GM18502 (cell line): ENCODE measurements around the gene CYP11A1.

Experiments
- ATAC-seq: cut with Tn5 transposase; IDR thresholded peaks from one replicate; pipeline ENCODE4 v1.9.1; 2021; ENCODE audit warnings: mild to moderate bottlenecking; ENCODE audit not compliant: unreplicated experiment, poor library complexity

CYP11A1 gene

DNA sequence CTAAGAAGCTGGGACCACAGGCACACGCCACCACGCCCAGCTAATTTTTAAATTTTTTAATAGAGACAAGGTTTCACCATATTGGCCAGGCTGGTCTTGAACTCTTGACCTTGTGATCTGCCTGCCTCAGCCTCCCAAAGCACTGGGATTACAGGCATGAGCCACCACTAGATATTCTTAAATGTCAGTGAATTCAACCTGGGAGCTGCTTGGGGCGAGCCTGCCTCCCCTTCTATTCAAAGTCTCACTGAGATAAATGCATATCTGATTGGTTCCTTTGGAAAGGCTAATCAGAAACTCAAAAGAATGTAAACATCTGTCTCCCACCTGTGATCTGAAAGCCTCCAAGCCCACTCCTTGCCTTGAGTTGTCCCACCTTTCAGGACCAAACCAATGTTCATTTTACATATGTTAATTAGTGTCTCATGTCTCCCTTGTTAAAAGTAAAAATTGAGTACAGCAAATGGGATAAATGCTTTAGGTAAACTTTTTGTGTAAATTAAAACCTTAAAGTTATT, 15.0 kb downstream of the CYP11A1 start:
- ATAC-seq, result no peak

DNA sequence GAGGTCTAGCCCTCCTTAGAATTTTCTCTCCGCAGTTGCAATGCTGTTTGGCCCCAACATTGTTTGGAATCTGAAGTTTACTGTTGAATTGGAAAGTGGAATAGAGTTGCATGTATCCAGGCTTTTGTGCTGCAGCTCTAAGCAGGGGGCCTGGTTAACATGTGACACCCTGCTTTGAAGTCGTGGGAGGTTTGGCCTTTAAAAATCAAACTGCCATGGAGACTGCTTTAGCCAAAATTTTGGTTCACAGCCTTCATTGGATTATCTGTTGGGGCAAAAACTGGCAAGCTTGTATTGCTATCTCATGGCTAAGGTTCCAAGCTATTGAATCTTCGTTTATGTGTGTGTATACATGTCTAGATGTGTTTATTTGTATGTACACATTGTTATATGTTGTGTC, 15.8 kb downstream of the CYP11A1 start:
- ATAC-seq, result no peak

DNA sequence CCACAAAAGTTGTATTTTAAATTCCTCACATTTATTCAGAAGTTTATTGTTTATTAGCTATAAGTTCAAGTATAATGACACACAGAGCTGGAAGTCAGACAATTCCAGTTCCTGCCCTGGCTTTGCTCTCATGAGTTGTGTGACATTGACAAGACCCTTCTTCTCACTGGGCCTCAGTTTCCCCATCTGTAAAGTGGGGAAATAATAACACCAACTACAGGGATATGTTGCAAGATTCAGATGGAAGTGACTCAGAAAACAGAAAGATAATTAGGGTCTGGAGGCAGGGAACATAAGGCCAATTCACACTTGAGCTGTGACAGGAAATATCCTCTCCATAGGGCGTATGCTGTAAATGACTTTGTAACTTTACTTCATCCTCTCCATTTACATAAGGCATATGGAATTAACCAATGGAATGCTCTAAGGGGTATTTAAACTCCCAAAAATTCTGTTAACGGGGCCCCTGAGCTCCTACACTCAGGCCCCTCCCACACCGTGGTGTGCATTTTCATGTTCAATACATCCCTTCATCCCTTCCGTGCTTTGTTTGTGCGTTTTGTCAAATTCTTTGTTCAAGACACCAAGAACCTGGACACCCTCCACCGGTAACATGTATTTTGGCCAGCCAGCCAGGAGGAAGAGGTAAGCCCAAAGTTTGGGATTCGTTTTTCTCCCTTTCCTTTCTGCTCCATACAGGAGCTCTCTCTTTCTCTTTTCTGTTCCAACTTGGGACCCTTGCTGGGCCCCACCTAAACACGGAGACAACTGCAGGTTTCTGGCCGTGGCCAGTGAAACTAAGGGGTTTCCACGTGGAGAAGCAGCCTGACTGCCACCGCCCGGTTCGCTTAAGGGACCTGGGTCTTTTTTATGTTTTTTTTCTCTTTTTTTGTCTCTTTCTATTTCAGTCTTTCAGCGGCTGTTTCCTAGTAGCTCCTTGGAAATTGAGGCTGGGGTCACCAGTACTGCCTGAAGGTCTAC, 16.9 kb downstream of the CYP11A1 start:
- ATAC-seq, result no peak

DNA sequence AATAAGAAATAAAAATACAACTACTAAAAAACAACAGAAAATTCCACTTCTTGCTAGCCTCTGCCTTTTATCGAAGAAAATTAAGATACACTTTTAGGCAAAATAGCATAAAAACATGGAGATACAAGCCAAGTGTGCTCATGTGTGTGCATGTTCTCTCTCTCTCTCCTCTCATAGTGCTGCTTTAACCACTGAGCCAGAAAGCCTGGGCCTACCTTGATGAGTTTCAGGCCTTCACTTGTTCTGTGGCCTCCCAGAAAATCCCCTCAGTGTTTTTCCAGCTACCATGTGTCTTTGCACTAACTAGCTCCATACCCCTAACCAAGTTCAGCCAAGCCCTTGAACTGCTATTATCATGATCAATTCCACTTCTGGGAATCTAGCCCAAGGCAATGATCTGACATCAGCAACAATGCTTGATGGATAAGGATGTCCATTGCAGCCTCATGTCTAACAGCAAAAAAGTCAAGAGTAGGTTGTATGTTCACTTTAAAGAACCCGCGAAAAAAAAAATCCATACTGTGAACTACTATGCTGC, 18.1 kb downstream of the CYP11A1 start:
- no peak for ATAC-seq

DNA sequence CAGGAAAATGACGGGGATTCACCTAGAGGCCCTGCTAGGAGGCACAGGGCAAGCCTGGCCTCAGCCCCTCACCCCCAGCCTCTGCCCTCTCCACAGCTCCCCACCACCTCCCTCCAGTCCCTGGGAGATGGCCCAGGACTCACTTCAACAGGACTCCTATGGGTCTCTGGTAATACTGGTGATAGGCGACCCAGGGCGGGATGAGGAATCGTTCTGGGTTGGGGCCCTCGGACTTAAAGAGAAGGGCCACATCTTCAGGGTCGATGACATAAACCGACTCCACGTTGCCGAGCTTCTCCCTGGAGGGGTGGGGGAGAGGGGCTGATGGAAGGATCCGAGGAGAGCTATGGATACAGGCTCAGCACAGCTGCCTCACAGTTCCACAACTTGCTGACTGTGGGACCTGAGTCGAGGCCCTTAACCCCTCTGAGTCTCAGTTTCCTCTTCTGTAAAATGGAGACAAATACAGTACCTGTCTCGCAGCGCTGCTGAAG, 19.6 kb downstream of the CYP11A1 start:
- no peak for ATAC-seq

DNA sequence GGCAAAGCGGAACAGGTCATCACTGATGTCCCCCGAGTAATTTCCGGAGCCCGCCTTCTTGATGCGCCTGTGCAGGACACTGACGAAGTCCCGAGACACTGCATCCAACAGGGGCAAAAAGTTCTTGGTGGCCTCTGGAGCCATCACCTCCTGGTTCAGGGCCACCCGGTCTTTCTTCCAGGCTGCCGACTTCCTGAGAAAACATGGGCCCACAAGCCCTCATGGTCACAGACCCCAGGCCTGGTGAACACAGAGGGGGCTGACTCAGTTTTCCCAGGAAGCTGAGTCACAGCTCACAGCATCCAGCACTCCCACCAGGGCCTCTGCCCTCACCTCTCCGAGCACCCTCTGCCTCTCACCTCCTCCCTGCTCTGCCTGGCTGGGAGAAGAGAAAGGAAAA, 22.4 kb downstream of the CYP11A1 start:
- no peak for ATAC-seq

DNA sequence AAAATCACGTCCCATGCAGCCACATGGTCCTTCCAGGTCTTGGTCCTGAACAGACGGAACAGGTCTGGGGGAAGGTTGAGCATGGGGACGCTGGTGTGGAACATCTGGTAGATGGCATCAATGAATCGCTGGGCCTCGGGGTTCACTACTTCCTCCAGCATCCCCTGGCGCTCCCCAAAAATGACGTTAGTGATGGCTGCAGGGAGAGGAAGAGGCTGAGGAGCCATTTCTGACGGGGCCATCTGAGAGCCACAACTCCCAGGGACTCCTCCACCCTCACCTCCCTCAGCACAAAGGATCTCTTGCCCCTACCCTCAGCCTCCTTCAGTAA, 23.7 kb downstream of the CYP11A1 start:
- no peak for ATAC-seq

DNA sequence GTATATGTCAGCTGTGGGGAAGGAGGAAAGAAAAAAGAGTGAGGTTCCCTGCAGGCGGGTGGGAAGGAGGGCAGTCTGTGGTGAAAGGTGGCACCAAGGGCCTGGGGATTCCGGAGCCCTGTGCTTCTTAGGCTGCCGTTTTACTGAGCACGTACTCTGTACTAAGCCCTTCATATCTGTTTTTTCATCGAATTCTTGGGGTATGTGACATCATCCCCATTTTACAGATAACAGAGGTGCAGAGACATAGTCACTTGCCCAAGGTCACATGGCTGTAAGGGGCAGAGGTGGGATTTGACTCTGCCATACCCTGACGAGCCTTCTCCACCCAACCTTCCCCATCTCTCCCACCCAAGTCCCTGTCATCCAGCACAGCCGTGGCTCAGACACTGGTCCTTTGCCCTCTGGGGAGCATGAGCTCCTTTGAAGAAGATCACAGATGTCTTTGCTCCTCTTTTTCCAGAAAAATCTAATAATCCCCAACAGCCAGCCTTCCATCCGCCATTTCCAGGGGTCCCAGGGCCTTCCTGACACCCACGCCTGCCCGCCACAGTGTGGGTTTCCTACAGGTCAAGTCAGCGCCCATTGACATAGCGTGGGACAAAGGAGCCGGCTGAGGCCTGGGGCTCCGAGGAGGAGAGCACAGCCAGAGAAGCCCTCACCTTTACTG, 24.2 kb downstream of the CYP11A1 start:
- no peak for ATAC-seq

DNA sequence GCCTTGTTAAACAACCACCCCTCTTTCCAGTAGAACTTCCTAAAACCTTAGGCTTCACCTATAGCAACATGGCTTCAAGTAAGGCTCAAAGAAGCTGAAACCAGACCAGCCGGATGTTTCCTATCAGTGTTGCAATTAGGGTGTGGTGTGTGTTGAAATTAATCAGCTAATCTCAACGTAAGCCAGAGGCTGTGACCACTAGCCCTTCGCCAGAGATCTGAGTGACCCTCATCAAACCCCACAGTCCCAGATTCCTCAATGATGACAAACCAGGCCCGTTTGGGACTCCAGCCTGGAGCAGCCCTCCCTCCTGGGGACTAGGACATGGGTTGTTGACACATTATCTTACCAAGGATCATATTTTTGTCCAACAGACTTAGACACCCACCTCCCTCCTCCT, 27.3 kb downstream of the CYP11A1 start:
- no peak for ATAC-seq

DNA sequence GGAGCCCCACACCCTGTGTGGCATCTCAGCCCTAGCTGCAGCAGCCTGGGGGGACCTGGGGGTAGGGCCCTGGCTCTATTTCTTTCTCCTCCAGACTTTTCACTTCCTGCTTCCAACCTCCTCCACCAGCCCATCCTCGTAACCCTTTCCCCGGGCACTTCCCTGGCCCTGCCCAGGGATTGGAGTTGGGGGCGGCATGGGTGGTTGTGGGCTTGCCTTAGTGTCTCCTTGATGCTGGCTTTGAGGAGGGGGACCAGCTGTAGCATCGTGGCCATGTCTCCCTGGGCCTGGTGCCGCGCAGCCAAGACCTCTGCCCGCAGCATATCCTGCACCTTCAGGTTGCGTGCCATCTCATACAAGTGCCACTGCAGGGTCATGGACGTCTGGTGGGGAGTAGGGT, 28.1 kb downstream of the CYP11A1 start:
- ATAC-seq, result no peak

DNA sequence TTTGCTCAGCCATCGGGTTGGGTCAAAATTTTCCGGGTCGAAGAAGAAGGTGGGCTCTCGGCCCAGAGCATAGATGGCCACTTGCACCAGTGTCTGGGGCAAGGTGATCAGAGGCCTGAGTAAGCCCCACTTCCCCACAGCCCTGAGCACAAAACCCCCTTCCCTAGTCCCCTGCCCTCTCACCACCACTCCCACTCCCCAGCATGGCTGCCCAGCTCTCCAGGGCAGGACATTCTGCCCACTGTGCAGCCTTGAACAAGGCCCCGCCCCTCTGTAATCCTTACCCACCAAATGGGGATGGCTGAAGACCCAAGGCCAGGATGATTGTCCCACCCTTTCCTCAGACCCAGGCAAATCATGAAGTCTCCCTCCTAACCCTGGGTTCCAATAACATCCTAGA, 28.8 kb downstream of the CYP11A1 start:
- no peak for ATAC-seq

DNA sequence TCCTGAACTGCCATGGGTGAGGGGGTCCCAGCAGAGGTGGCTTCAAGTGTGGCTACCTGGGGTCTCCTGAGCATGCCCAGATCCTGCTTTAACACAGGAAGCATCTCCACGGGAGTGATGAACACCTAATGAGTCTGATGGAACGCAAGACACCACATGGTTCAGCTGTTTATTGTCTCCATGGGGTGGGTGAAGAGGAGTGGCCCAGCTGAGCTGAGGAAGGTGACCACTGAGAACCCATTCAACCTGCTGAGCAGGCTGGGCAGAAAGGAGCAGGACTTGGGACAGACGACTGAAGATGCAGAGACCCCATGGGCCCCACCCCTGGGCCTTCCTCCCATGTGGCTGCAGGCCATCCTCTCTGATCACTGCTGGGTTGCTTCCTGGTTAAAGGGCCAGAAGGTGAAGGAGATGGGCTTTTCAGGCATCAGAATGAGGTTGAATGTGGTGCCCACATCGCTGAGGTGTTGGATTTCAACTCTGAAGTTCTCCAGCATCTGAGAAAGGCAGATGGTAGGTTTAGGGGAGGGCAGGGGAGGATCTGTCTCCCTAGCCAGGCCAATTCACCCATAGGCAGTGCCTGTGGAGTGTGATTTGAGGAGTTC, 29.7 kb downstream of the CYP11A1 start:
- no peak for ATAC-seq

DNA sequence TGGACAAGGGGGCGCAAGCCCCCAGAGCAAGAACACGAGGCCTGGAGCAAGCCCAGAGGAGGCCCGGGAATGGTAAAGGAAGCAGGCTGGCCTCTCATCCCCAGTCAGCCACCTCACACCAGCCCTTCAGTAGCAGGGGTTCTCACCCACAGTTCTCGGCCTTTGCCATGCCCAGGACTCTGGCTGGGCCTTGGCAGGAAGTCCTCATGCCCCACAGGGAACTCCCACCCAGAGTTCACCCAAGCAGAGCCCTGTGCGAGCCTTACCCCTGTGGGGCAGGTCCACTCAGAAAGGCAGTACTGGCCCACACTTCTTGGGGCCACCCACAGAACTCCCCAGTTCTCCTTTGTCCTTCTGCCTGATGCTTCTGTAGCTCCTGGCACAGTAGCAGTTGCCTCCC, 30.3 kb downstream of the CYP11A1 start:
- ATAC-seq, result no peak

DNA sequence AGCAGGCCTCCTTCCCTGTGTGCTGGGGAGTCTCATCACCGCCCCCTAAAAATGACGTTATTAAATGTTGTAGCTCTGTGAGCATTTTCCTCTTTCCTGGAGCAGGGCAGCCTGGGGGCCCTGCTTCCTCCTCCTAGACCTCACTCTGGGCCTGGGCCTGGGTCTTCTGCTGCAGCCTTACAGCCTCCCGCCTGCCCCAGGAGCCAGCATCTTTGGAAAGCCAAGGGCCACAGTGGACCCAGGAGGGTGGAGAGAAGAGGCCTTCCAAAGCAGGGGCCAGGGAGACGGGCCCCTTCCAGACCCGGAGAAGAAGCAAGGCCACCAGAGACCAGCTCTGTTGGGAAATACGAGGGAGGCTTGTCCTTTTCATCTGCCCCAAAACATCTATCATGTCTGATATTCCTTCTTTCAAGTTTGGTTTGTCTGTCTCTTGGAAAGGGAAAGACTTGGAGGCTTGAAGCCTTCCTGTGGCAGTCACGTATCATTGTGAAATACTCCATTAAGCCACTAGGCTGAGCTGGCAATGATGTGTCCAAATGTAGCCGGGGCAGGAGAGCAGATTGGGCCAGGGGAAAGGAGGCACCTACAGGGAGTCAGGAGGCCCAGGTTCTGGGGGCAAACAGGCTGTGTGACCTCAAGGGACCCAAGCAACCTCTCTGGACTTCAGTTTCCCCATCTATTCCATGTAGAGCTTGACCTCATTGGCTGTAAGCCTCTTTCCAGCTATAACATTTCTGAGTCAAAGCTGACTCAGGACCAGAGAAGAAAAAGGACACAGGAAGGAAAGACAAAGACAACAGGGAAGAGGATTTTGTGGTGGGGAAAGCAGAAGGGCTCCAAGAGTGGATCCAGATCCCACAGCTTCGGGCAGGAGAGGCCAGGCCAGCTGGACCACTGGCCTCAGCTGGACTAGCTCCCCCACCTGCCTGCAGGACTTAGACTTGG, 31.1 kb downstream of the CYP11A1 start:
- ATAC-seq, result no peak

DNA sequence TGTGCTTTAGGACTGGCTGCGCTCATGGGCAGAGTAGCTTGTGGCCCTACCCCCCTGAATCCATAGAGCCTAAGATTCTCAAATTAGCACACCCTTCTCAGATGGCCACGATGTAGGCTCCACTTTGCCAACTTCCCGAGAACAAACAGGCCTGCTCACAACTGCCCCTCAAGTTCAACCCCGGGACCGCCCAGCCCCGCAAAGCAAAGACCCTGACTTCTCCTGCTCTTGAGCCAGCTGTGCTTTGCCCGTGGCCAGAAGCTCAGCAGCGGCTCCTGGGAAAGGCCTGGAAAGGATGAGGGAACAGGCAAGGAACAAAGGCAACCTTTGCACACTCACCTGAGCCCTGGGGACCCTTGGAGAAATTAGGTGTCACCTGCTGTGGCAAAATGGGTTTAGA, 32.0 kb downstream of the CYP11A1 start:
- ATAC-seq, result no peak

DNA sequence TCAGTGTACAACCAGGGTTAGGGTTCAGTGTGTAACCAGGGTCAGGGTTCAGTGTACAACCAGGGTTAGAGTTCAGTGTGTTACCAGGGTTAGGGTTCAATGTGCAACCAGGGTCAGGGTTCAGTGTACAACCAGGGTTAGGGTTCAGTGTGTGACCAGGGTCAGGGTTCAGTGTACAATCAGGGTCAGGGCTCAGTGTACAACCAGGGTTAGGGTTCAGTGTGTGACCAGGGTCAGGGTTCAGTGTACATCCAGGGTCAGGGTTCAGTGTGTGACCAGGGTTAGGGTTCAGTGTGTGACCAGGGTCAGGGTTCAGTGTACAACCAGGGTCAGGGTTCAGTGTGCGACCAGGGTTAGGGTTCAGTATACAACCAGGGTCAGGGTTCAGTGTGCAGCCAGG, 33.3 kb downstream of the CYP11A1 start:
- ATAC-seq, result no peak

DNA sequence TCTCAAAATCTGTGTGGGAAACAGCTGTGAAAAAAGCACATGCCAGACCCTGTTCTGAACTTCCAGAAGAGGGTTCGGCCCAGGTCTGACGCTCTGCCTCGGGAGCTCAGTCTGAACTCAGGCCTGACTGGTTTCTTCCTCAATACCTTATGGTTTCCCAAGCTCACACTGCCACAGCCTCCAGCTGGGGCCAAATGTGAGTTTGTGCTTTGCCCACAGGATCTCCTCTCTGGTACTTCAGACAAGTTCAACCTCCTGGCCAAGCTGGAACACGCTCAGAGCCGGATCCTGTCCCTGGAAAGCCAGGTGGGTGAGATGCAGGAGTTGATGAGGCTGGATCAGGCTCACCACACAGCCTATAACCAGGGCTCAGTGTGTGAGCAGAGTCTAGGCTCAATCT, 33.8 kb downstream of the CYP11A1 start:
- no peak for ATAC-seq

DNA sequence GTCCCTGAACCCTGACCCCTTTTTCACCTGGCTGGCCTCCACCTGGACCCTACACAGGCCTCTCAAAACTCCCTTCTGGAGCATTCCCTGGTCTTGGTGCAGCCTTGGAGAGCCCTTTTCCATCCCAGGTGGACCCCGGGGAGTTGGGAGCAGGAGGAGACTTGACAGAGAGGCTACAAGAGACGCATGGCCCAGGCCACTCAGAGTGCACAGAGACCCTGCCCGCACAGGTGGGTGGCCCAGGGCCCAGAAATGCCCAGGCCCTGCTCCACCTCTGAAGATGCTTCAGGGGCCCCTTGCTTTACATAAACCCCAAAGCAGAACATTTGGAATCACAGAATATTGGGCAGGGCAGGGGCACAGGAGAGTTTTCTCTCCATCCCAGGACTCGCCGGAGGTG, 34.4 kb downstream of the CYP11A1 start:
- ATAC-seq, result no peak

DNA sequence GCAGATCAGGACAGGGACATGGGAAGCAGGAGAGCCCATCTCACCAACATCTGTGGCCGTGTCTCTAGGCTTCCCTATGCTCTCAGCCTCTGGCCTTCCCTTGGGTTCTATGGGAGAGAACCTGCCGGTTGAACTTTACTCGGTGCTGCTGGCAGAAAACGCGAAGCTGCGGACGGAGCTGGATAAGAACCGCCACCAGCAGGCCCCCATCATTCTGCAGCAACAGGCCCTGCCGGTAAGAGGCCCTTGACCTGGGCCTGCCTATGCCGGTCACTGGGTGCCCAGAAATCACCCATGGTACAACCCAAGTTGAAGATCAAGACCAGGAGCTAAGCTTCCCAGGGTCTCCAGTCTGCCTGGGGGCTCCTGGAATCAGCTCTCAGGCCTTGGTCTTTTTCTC, 34.8 kb downstream of the CYP11A1 start:
- no peak for ATAC-seq

DNA sequence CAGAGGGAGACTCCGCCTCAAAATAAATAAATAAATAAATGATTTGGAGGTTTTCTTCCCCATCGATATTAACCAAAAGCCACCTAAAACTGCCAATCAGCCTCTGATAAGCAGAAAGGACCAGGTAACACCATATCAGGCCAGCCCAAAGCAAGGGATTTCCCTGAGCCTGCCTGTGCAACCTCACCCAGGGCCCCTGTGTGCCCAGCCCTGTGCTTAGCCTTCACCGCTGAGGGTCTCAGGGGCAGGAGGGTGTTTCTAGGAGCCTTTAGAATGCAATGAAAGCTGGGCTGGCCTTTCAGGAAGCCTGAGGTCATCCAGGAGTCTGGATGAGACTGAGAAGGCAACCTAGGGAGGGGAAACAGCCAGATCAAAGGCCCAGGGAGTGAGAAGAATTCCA, 35.4 kb downstream of the CYP11A1 start:
- ATAC-seq, result no peak
